Vagina (tissue), 2 donors: ENCODE data around the gene ATG9B. TPM values are rescaled to one million over a fixed set of nuclear protein-coding genes. Genes with fewer than 3 reads are reported as not detected.

ENCODE experiments used
- DNase-seq, 2 donors: peaks; one replicate each; pipeline ENCODE4 v3.0.0-alpha.2; 2017; ENCODE audit errors: extremely low spot score in 2 of 2
- H3K27ac ChIP-seq: fragments of 200-600 bp; sonication (generic); one replicate; pipeline ENCODE4 v1.5.1; 2019
- H3K27me3 ChIP-seq: fragments of 200-600 bp; sonication (generic); one replicate; pipeline ENCODE4 v1.5.1; 2019
- H3K36me3 ChIP-seq, 2 donors: fragments of 200-600 bp; sonication (generic); one replicate each; pipeline ENCODE4 v1.5.1; 2017 to 2019
- H3K4me1 ChIP-seq: fragments of 200-600 bp; sonication (generic); one replicate; pipeline ENCODE4 v1.5.1; 2019
- H3K4me3 ChIP-seq, 2 donors: fragments of 200-600 bp; sonication (generic); 1 replicate in 1 of 2; 2 replicates in 1 of 2; pipeline ENCODE4 v1.5.1; 2016 to 2019
- H3K9me3 ChIP-seq: fragments of 200-600 bp; sonication (generic); one replicate; pipeline ENCODE4 v1.5.1; 2019
- POLR2A ChIP-seq, 2 donors: fragments of 450-650 bp; IDR thresholded peaks; one replicate each; pipeline ENCODE4 v1.6.1; 2017; ENCODE audit warnings: antibody characterized with exemption in 2 of 2, mild to moderate bottlenecking in 2 of 2, moderate library complexity in 2 of 2
- POLR2AphosphoS5 ChIP-seq, 2 donors: sonication (generic); formaldehyde crosslinking; IDR thresholded peaks; one replicate each; pipeline ENCODE4 v1.9.0; 2017; ENCODE audit warnings: antibody characterized with exemption in 2 of 2, mild to moderate bottlenecking in 2 of 2, low read depth in 1 of 2; ENCODE audit not compliant: insufficient read depth in 1 of 2
- intact Hi-C: fragments of 100-400 bp; cut with DNase I; formaldehyde crosslinking; loops from one replicate; pipeline ENCODE4 v1.15.1; 2023
- total RNA-seq: library from RNA; depleted of rRNA; stranded (reverse); fragments of >200 nt; gene quantifications from one replicate; pipeline ENCODE4 v1.2.3, GENCODE V29; 2016
- TF ChIP-seq, protein P1 (sequence below), 3 experiments: fragments of 450-650 bp in 2 of 3; fragments of 200-600 bp in 1 of 3; sonication (generic) in 1 of 3; IDR thresholded peaks; one replicate each; pipeline ENCODE4 v1.5.1; 2017 to 2019; ENCODE audit warnings: antibody characterized with exemption in 3 of 3, mild to moderate bottlenecking in 2 of 3, moderate library complexity in 2 of 3

ATG9B gene
- total RNA-seq, 1 donor from 2014 or later = 34.1 TPM

- Histone ChIP-seq H3K27me3 (no peaks in the 10 kb centered on the region), H3K36me3 (no peaks in the 10 kb centered on the region), H3K4me3 (peak overlapping the region; percentile 87 to 91), H3K9me3 (no peaks in the 10 kb centered on the region), H3K27ac (peak overlapping the region; percentile 99), H3K4me1 (peaks cover 63% of the 10 kb centered on the region)
- no peak for DNase-seq
- TF ChIP-seq, protein P1, sequence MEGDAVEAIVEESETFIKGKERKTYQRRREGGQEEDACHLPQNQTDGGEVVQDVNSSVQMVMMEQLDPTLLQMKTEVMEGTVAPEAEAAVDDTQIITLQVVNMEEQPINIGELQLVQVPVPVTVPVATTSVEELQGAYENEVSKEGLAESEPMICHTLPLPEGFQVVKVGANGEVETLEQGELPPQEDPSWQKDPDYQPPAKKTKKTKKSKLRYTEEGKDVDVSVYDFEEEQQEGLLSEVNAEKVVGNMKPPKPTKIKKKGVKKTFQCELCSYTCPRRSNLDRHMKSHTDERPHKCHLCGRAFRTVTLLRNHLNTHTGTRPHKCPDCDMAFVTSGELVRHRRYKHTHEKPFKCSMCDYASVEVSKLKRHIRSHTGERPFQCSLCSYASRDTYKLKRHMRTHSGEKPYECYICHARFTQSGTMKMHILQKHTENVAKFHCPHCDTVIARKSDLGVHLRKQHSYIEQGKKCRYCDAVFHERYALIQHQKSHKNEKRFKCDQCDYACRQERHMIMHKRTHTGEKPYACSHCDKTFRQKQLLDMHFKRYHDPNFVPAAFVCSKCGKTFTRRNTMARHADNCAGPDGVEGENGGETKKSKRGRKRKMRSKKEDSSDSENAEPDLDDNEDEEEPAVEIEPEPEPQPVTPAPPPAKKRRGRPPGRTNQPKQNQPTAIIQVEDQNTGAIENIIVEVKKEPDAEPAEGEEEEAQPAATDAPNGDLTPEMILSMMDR (IDR thresholded peaks at IDR 0.05) = no peak
- intact Hi-C loops = loop anchor here (2.0 to 10.0 kb wide), 2 partner anchors 28 to 176 kb away; partner anchors contain the start of genes AGAP3 and CHPF2
Measured at GRCh38 chr7:151058781-151059366, 34.6 kb upstream of the ATG9B start.

DNA sequence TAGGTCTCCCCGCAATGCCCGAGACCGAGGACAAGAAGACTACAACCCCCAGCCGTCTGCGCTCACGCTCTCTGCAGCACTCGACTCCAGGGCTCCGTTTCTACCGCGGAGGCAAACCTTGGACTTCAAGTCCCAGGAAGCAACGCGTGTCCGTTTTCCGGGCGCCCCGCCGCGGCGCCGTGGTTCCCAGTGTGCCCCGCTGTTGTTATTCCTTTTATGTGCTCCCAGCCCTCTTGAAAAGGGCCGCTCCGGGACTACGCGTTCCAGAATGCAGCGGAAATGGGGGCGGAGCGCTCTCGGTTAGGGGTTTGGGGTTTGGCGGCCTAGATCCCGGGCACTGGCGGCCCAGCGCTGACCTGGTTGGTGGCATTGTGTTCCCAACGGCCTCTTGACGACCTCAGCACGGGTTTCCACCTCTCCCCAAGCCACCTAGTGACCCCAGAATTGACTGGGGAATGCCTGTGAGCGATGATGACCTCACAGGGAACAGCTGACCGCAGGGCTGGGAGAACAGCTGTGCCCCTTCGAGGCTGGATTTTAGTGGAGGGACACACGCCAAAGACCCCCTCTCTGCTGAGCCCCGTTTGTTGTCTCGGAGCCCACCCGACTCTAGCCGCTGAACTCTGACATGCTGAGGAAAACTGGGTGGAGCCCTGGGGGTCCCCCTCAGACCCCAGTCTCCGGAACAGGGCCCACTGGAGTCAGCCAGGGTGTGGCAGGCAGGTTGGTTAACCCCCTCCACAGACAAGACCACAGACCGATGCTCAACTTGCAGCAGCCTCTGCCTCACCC lies 33.9 kb upstream of the ATG9B start:
- Histone ChIP-seq H3K4me1 (peaks cover 57% of the 10 kb centered on the region), H3K27ac (peak overlapping the region; percentile 99)
- intact Hi-C loops = loop anchor here (2.0 to 10.0 kb wide), 2 partner anchors 29 to 177 kb away; partner anchors contain the start of genes AGAP3 and CHPF2

GRCh38 chr7:151057506-151057988 lies 33.3 kb upstream of the ATG9B start, which contains the start of gene CDK5:
Gene CDK5, minus strand, starts transcription at chr7:151057897. Its CDS starts 49 bp downstream, at chr7:151057848.
- H3K36me3 ChIP-seq = no peaks in the 10 kb centered on the region
- H3K27ac ChIP-seq = peak within 1 kb of the TSS; percentile 99
- H3K4me3 ChIP-seq = peak within 1 kb of the TSS; percentile 87 to 91
- H3K9me3 ChIP-seq = no peaks in the 10 kb centered on the region
- intact Hi-C loops = loop anchor here (10.0 kb wide), 1 partner anchor 177 kb away; the partner anchor contains the start of gene CHPF2
- no peaks in the 10 kb centered on the region for H3K27me3 ChIP-seq
- H3K4me1 ChIP-seq = peaks cover 50% of the 10 kb centered on the region
- DNase-seq = no peak
- TF ChIP-seq, protein P1 (IDR thresholded peaks at IDR 0.05) = no peak
- TF ChIP-seq POLR2A (IDR thresholded peaks at IDR 0.05) (no peak), POLR2AphosphoS5 (IDR thresholded peaks at IDR 0.05; ENCODE audit: insufficient read depth in 1 of 2, low read depth in 1 of 2) (no peak)

More for the DNA sequence above, 33.9 kb upstream of the ATG9B start:
- peak overlapping the region; percentile 87 to 91 for H3K4me3 ChIP-seq
- DNase-seq = peak; percentile 99 to 100
- no peaks in the 10 kb centered on the region for H3K9me3 ChIP-seq
- no peaks in the 10 kb centered on the region for H3K27me3 ChIP-seq
- H3K36me3 ChIP-seq = no peaks in the 10 kb centered on the region
- TF ChIP-seq POLR2AphosphoS5 (IDR thresholded peaks at IDR 0.05; ENCODE audit: insufficient read depth in 1 of 2, low read depth in 1 of 2) = peak; percentile 98 to 99
- TF ChIP-seq POLR2A (IDR thresholded peaks at IDR 0.05) = peak; percentile 82 to 86
- TF ChIP-seq, protein P1 (IDR thresholded peaks at IDR 0.05) = peak in 1 of 3 experiments; percentile 4

- TF ChIP-seq, protein P1 (IDR thresholded peaks at IDR 0.05) = no peak
- no peak for TF ChIP-seq POLR2A (IDR thresholded peaks at IDR 0.05)
- TF ChIP-seq POLR2AphosphoS5 (IDR thresholded peaks at IDR 0.05; ENCODE audit: insufficient read depth in 1 of 2, low read depth in 1 of 2) = no peak
- H3K4me3 ChIP-seq = peak overlapping the region; percentile 87 to 91
- peaks cover 44% of the 10 kb centered on the region for H3K4me1 ChIP-seq
- peak overlapping the region; percentile 99 for H3K27ac ChIP-seq
- H3K36me3 ChIP-seq = no peaks in the 10 kb centered on the region
- no peaks in the 10 kb centered on the region for H3K9me3 ChIP-seq
- intact Hi-C loops = loop anchor here (10.0 kb wide), 1 partner anchor 178 kb away; the partner anchor contains the start of gene CHPF2
- no peaks in the 10 kb centered on the region for H3K27me3 ChIP-seq
- no peak for DNase-seq
Measured at GRCh38 chr7:151056666-151057505, 32.6 kb upstream of the ATG9B start.
